Medulla oblongata (tissue), 1 donor: ENCODE data around the gene TFDP1.
A peak's percentile ranks its signal among the peaks of the same experiment; 100 is the strongest.

Experiments
- DNase-seq: peaks from one replicate; pipeline ENCODE4 v3.0.0-alpha.2; 2015; ENCODE audit errors: extremely low spot score

The TFDP1 gene

GRCh38 chr13:113584205-113584869 is at the start of gene TFDP1:
Gene TFDP1 (plus strand): TSS chr13:113584753. CDS start chr13:113585838, 1,085 bp downstream.
- peak; percentile 74 for DNase-seq

- DNase-seq, result no peak
Observed at GRCh38 chr13:113535381-113535781, 49.2 kb upstream of the TFDP1 start.

- DNase-seq, result no peak
Observed at GRCh38 chr13:113536461-113537110, 48.0 kb upstream of the TFDP1 start.

- no peak for DNase-seq
Observed at GRCh38 chr13:113537205-113537604, 47.3 kb upstream of the TFDP1 start.

- DNase-seq, result no peak
Observed at GRCh38 chr13:113537909-113538688, 46.5 kb upstream of the TFDP1 start.

GRCh38 chr13:113538689-113539058 is 45.9 kb upstream of the TFDP1 start:
- DNase-seq, result no peak

- no peak for DNase-seq
Observed at GRCh38 chr13:113539176-113539575, 45.4 kb upstream of the TFDP1 start.

GRCh38 chr13:113539822-113540221 is 44.7 kb upstream of the TFDP1 start:
- DNase-seq, result no peak

GRCh38 chr13:113540523-113540922 is 44.0 kb upstream of the TFDP1 start:
- no peak for DNase-seq

- DNase-seq, result no peak
Observed at GRCh38 chr13:113542751-113543424, 41.7 kb upstream of the TFDP1 start.

GRCh38 chr13:113544071-113544891 is 40.3 kb upstream of the TFDP1 start:
- DNase-seq, result no peak

- no peak for DNase-seq
Observed at GRCh38 chr13:113544896-113545295, 39.7 kb upstream of the TFDP1 start.

GRCh38 chr13:113545455-113545930 is 39.1 kb upstream of the TFDP1 start:
- DNase-seq, result no peak

GRCh38 chr13:113545931-113546516 is 38.5 kb upstream of the TFDP1 start:
- DNase-seq, result no peak

- peak; percentile 44 for DNase-seq
Observed at GRCh38 chr13:113546571-113547237, 37.8 kb upstream of the TFDP1 start.

GRCh38 chr13:113547238-113547971 is 37.1 kb upstream of the TFDP1 start:
- DNase-seq, result peak; percentile 16

- DNase-seq, result peak; percentile 39
Observed at GRCh38 chr13:113548171-113548641, 36.3 kb upstream of the TFDP1 start.

GRCh38 chr13:113548778-113549621 is 35.6 kb upstream of the TFDP1 start:
- DNase-seq, result peak; percentile 9
